BJ (cell line): ENCODE results near the gene RASD1. TPM values are rescaled to one million over a fixed set of nuclear protein-coding genes. Genes with fewer than 3 reads are reported as not detected.

ENCODE experiments used
- CTCF ChIA-PET: fragments of 350-600 bp; formaldehyde crosslinking; extraction: SDS; loops from one replicate; lab custom pipeline; 2021; ENCODE audit warnings: antibody characterized with exemption, inconsistent platforms; lab: Yijun Ruan, JAX
- POLR2A ChIA-PET: fragments of 300-600 bp; sonication (Branson Sonifier 250); formaldehyde crosslinking; extraction: SDS; loops from one replicate; lab custom pipeline; 2021; ENCODE audit warnings: antibody characterized with exemption; lab: Charles Lee
- DNase-seq: peaks from one replicate; pipeline ENCODE4 v3.0.0-alpha.2; 2011; ENCODE audit warnings: low read depth
- H3K27me3 ChIP-seq: 2 replicates; pipeline ENCODE4 v1.6.0; 2011; ENCODE audit warnings: low read length; ENCODE audit not compliant: control insufficient read depth, insufficient read depth
- H3K36me3 ChIP-seq: 2 replicates; pipeline ENCODE4 v1.5.1; 2011; ENCODE audit warnings: low read length; ENCODE audit not compliant: control insufficient read depth, insufficient read depth
- H3K4me3 ChIP-seq: 2 replicates; pipeline ENCODE4 v1.5.1; 2011; ENCODE audit warnings: low read depth, mild to moderate bottlenecking, control low read depth, low read length
- CTCF ChIP-seq: IDR thresholded peaks from 2 replicates; pipeline ENCODE4 v1.5.1; 2011; ENCODE audit warnings: low read depth, mild to moderate bottlenecking, control low read depth, inconsistent platforms, low read length, moderate library complexity; ENCODE audit not compliant: insufficient read depth
- polyA plus RNA-seq: library from polyadenylated mRNA; depleted of rRNA; stranded (reverse); fragments of >200 nt; gene quantifications from 2 replicates; pipeline ENCODE4 v1.2.3, GENCODE V29; 2011

Gene RASD1
- polyA plus RNA-seq, 1 experiment, result 0.90 TPM

- Histone ChIP-seq H3K27me3 (peaks cover 9% of the 10 kb centered on the region), H3K36me3 (no peaks in the 10 kb centered on the region), H3K4me3 (no peak overlapping the region)
- DNase-seq, result no peak
- CTCF ChIA-PET, result interaction anchor here (0.9 kb wide), 1 partner anchor 115 kb away, joined by 3 read pairs; no protein-coding TSS in a partner anchor
- POLR2A ChIA-PET, result interaction anchor here (0.6 kb wide), 1 partner anchor 573 kb away, joined by 3 read pairs; no protein-coding TSS in a partner anchor
- no peak for TF ChIP-seq CTCF
Measured at GRCh38 chr17:17469996-17470395, 26.2 kb downstream of the RASD1 start.

GRCh38 chr17:17469358-17469757 lies 26.8 kb downstream of the RASD1 start:
- Histone ChIP-seq H3K36me3 (no peaks in the 10 kb centered on the region), H3K4me3 (no peak overlapping the region), H3K27me3 (peaks cover 9% of the 10 kb centered on the region)
- ChIA-PET POLR2A (no interaction called here), CTCF (no interaction called here)
- TF ChIP-seq CTCF, result no peak
- DNase-seq, result no peak

- DNase-seq, result no peak
- Histone ChIP-seq H3K36me3 (no peaks in the 10 kb centered on the region), H3K4me3 (no peak overlapping the region), H3K27me3 (peaks cover 15% of the 10 kb centered on the region)
- POLR2A ChIA-PET, result no interaction called here
- no peak for TF ChIP-seq CTCF
- CTCF ChIA-PET, result interaction anchor here (0.8 to 1.7 kb wide), 2 partner anchors 28 to 167 kb away, joined by 3 to 4 read pairs; partner anchors contain the start of gene RASD1
Measured at GRCh38 chr17:17468217-17469010, 27.8 kb downstream of the RASD1 start.

- ChIA-PET CTCF (interaction anchor here (1.2 to 1.7 kb wide), 3 partner anchors 29 to 111 kb away, joined by 4 to 5 read pairs (median 4); partner anchors contain the start of gene RASD1), POLR2A (no interaction called here)
- DNase-seq, result no peak
- H3K27me3 ChIP-seq, result peaks cover 14% of the 10 kb centered on the region
- TF ChIP-seq CTCF, result no peak
- no peak overlapping the region for H3K4me3 ChIP-seq
- no peaks in the 10 kb centered on the region for H3K36me3 ChIP-seq
Measured at GRCh38 chr17:17467720-17468119, 28.5 kb downstream of the RASD1 start.

- DNase-seq, result no peak
- TF ChIP-seq CTCF, result no peak
- ChIA-PET POLR2A (no interaction called here), CTCF (interaction anchor here (0.8 to 1.7 kb wide), 4 partner anchors 11 to 111 kb away, joined by 3 to 5 read pairs (median 4); partner anchors contain the start of gene RASD1)
- Histone ChIP-seq H3K4me3 (no peak overlapping the region), H3K36me3 (no peaks in the 10 kb centered on the region), H3K27me3 (peaks cover 14% of the 10 kb centered on the region)
Measured at GRCh38 chr17:17467016-17467415, 29.2 kb downstream of the RASD1 start.
